HG03439 (cell line): ENCODE results near the gene SKAP2.
"Not testable (repeated sequence)": the region's sequence is repeated elsewhere in the genome, so short reads cannot be mapped to it uniquely, and the experiment has no call there.

Source experiments
- ATAC-seq: cut with Tn5 transposase; IDR thresholded peaks from one replicate; pipeline ENCODE4 v1.9.1; 2021; ENCODE audit warnings: mild to moderate bottlenecking, moderate library complexity; ENCODE audit not compliant: unreplicated experiment

Gene SKAP2

DNA sequence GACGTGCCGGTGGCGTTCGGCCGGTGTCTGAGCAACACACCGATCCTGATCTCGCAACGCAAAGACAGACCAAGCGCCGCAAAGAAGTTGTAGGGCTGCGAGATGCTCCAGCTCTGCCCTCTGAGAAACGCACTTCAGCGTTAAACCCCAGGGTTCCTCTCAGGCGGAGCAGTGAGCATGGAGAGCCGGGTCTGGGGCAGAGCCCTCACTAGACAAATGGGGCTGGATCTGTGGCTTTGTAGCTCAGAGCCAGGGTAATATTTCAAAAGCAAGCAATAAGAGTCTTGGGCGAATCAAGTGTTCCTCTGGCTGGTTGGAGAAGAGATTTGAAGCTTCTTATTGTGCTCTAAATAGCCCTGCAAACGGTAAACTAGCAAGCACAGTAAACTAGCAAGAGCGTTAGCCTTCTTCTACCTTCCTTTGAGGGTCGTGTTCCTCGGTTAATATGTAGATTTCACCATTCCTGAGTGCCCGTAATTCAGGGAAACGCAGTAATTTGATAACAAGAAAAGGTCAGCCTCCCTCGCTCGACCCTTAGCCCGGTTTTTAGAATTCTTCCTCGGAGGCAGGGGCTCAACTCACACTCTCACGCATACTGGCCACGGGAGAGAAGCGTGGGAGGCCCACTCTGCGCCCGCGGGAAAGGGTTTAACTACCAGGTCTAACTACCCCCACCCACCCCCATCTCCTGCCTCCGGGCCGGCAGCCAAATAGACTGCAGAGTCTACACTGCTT lies 6.7 kb downstream of the SKAP2 start:
- peak; percentile 46 for ATAC-seq

DNA sequence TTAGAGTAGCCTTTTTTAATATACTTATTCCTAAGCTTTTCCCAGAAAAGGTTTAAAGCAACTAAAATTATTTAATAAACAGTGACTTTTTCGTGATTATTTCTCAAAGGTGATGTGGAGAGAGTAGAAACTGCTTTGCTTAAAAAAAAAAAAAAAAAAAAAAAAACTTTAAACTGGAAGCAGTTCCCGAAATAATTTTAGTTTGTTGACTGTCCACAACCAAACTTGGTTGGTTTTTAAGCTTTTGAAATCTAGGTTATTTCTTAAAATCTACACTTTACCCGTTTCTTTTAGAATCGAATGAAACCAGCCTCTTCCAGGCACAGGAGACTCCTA lies 7.3 kb downstream of the SKAP2 start:
- ATAC-seq: no peak

DNA sequence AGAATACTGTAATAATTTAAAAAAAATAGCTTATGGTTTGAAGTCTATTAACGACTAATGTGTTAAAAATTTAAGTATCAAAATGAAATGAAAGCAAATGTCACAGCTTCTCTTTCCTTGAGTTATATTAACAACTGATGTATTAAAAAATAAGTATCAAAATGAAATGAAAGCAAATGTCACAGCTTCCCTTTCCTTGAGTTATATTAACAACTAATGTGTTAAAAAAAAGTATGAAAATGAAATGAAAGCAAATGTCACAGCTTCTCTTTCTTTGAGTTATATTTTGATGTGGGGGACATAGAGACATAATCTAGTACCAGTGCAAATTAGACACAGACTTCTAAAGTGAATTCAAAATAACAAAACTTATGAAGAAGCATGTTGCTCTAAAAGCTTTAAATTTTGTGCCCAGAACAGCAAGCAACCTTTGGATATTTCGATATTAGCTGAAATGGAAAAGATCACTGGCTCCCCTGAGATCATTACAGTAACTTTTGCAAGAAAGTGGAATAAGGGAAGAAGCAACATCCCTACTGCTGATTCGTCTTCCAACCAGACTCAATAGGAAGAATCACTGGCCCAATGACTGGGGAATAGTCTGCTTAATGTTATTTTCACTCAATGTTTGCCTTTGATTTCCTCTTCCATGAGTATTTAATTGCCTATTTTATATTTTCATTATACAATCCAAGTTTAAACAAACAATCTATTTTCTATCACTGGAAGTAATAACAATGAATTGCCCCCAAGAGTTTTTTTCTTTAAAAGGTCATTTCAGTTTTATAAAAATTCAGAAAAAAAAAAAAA lies 8.0 kb downstream of the SKAP2 start:
- no peak for ATAC-seq

DNA sequence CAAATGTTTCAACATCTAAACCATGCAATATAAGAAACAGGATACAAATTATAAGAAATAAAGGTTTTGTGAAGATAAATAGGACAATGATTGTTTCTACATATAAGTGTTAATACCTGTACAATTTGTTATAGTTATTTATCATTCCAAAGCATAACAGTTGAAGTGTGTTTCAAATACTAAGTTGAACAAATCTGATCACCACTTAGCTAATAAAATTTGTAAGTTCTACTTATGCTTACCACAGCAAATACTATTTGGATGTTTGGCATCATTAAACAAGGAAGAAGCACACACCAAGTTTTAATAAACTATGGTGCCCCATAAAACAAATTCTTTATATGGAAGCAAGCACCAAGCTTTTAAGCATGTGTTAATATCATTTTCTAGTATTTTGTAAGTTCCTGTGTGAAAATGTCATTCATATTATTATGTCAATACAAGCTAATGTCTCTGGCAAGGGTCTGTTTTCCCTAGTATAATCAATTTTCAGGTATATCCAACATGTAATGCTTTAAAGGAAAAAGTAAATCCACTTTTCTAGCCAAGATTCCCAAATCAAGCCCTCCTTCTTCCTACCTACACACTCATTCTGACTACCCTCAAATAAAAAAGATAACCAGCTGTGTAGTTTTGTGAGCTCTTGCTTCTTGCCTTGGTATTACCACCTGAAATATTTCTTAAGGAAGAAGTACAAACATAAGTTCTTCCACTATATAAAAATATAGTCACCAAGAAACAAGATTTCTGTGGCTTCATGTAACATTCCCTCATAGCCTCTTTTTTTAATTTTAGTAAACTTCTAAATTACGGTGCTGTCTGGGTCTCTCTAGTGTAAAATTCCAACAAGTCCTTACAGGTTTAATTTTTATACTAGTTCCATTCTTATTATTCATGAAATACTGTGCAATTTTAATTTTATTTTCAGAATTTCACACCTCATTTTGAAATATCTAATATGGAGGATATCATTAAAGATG lies 9.2 kb downstream of the SKAP2 start:
- no peak for ATAC-seq

DNA sequence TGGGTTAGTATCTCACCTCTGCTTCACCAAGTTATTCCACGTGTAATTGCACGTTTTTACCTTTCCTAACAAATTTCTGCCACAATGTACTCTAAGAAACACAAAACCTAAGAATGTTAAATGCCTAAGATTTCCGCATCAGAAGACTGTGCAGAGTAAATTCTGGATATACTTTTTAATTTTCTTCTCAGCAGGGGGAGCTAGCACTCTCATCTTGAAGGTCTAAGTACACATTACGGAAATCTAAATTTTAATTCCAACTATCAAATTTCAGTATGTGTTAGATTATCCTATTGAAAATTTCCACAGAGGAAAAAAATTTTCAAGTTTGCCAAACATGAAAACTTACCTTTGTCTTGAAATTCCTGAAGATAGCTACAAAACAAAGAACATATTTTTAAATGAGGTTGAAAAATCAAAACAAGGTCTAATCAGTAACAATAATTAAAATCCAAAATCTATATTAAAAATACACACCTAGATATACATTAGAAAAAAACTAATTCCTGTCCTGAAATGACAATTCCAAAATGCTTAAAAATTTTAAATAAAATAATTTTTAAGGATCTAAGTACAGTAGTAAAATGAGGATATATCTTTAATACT lies 10.5 kb downstream of the SKAP2 start:
- ATAC-seq: no peak

DNA sequence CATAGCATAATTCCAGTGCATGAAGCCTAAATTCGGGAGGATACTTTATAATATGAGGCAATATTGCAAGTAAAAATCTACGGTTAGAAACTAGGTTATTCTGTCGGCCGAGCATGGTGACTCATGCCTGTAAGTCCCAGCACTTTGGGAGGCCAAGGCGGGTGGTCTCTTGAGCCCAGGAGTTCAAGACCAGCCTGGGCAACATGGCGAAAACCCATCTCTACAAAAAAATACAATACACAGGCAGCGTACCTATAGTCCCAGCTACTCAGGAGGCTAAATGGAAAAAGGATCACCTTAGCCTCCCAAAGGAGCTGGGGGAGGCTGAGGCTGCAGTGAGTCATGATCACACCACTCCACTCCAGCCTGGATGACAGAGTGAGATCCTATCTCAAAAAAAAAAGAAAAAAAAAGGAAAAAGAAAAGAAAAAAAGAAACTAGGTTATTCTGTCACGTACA lies 14.2 kb downstream of the SKAP2 start:
- ATAC-seq: no peak

DNA sequence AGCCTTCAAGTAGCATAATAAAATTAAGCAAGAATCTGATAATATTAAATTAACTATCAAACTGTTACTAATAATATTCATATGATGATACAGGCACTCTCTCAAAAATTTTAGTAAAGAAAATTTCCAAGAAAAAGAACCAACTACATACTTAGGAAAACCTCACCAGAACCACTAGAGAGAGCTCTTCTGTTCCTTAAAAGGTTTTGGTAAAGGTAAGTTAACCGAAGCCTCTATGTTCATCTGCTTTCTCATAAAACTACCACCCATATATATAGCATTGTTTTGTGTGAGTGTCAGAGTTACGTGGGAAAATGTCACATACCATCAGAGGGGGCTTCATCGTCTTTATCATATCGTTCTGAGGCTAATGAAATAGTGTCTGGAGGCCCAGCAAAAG lies 20.7 kb downstream of the SKAP2 start:
- no peak for ATAC-seq

DNA sequence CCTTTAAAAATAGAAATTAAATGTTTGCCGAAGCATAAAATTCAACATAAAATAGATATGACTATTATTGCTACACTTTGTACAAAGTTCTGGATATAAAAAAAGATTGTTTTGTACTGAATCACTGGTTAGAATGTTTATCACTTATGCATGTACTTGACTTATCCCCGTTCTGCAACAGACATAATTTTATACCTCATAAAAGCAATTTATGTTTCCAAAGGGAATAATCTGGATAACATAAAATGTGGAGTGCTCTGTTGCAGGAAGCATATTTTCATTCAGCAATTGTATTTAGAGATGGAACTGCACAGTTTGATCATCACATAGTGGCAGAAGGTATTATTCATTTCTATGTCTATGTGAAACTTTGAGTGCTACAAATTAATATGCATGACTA lies 21.5 kb downstream of the SKAP2 start:
- no peak for ATAC-seq

DNA sequence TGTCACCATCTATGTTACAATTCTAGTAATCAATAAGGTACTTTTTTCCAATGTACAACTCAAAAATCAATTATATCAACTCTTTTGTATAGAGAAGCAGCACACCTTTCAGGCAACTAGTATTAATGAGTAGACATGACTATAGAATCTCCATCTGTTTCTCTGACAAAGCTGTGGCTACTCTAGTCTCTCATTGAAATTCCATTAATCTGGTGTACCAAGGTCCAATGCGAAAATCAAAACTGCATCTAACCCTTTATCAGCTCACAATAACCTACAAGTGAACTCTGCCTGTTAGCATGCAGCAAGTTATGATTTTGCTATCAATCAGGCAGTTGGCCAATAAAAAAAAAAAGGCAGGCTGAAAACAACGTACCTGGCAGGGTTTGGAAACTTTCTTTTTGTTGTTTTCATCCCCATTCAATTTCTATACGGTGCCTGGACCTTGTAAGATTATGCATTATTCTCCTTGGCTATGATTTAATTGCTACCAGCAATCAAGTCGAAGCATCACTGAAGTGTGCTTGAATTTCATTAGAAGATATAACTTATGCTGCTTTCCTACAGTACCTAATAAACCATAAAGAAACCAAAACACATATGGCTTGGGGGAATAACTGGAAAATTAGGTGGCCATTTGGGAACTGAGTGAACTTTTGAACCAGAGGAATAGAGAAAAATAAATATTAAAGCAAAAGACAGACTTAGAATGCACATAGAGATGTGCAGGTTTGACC lies 23.2 kb downstream of the SKAP2 start:
- ATAC-seq: no peak

DNA sequence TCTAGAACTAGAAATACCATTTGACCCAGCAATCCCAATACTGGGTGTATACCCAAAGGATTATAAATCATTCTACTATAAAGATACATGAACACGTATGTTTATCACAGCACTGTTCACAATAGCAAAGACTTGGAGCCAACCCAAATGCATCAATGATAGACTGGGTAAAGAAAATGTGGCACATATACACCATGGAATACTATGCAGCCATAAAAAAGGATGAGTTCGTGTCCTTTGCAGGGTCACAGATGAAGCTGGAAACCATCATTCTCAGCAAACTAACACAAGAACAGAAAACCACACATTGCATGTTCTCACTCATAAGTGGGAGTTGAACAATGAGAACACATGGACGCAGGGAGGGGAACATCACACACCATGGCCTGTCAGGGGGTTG lies 27.6 kb downstream of the SKAP2 start:
- not testable (repeated sequence) for ATAC-seq

DNA sequence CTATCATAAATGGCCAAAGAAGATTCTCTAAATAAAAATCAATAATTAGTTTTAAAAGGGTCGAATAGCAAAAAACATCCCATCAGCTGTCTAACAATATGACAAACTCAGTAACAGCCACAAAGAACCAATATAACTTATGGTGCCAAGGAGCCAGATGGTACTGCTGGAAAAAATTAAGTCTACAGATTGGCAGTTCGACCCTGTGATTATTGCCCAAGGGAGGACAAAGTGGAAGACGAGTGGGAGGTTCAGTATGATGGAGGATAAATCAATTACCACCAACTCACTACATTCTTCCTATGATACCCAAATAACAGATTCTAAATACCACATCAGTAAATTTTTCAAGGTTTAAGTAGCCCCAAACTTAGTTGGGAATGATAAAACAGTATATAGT lies 49.0 kb downstream of the SKAP2 start:
- no peak for ATAC-seq

DNA sequence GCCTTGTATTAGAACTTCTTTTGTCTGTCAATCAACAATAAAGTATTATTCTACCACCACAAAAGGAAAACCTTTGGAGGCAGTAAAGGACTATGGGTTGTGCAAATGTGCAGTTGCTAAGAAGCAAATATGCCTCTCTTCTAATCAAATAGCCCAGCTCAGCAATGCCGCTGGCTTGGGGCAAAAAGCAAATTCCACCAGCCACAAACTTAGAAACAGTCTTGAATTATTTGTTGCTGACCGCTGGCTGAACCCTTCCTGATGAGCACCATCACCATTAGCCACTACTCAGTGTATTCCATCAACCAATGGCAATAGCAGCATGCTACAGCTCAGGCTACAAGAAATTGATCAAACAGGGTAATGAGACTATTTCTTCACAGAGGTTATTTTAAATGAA lies 51.0 kb downstream of the SKAP2 start:
- no peak for ATAC-seq

DNA sequence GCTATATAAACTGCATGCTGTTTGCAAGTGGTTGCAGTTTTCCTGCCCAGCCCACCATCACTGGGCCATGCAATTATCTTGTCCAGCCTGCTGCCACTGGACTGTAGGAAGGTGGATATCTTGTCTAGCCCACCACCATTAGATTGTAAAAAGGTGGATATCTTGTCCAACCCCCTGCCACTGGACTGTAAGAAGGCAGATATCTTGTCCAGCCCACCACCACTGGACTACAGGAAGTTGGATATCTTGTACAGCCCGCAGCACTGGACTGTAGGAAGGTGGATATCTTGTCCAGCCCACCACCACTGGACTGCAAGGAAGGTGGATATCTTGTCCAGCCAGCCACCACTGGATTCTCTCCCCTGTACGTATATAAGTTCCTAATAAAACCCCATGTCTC lies 69.8 kb downstream of the SKAP2 start:
- ATAC-seq: no peak

DNA sequence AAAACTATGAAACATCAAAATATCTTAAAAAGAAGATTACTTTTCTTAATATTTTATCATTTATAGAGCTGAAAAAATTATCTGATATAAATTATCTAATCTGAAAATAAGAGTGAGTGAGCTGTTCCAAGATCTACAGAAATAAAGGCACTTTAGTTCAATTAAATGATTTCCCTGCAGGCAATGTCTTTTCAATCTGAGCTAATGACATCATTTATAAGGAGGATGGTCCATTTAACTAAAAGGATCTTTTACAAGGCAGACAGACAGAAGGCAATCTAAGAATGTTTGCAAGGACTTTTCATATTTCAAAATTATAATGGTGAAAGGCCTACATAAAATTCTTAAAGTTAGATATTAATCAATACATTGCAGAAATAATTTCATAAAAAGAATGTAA lies 71.8 kb downstream of the SKAP2 start:
- ATAC-seq: no peak

DNA sequence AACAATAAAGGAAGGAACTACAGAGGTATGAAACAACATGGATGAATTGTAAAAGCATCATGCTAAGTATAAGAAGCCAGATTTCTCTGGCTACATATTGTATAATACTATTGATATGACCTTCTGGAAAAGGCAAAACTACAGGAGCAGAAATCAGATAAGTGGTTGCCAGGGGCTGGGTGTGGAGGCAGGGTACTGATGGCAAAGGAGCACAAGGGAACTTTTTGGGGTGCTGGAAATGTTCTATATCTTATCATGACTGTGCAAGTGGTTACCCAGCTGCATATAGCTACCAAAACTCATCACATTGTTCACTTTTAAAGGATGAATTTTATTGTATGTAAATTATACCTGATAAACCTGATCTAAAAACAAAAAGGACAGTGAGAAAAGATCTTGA lies 72.4 kb downstream of the SKAP2 start:
- no peak for ATAC-seq

DNA sequence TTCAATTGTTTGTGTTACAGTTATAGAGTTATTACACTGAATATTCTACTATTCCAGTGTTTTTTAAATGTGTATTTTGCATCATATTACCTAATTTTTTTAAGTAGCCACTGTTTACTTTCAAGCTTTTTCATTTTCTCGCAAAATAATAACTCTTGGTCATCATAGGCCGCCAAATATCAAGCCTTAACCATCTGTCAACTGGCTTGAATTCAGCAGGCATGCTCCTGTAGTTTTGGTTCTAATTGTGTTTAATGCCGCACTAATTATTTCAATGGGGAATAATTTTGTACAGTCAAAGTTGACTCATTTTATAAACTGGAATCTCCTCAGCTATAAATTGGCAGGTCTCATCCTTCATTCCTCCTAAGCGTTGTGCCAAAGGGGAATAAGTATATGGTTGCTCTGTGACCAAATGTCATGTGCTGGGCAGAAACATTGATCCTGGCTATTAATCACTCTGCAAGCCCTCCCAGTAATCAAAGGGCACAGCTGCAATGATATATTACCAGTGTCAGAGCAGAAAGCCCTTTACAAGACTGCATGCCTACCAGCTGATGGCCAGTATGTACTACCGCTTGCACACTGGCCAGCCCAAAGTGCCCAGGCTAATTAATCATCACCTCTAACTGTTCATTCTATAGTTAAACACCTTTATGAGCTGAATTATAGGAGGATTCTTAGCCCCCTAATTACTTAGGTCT lies 74.8 kb downstream of the SKAP2 start:
- no peak for ATAC-seq

DNA sequence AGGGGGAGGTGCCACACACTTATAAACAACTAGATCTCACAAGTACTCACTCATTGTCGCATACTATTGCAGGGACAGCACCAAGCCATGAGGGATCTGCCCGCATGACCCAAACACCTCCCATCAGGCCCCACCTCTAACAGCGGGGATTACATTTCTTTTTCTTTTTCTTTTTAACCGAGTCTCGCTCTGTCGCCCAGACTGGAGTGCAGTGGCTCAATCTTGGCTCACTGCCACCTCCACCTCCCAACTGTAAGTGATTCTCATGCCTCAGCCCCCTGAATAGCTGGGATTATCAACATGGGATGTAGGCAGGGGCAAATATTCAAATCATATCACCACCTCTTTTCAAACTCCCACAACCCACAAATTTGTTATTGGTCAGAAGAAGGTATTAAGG lies 76.7 kb downstream of the SKAP2 start:
- no peak for ATAC-seq

DNA sequence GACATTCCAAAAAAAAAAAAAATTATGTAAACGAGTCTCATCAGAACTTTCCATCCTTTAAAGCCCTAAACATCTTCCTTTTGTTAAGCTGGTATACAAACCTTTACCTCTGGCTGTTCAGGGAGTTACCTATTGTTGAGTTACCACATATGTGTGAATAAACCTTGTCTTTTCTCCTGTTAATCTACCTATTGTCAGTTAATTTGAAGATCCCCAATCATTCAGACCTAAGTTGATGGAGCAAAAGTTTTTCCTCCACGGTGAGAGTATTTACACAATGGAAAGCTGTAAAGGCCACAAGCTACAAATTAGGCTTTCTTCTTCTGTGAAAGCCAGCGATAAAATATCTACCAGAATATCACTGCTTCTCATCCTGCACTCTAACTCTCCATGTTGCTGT lies 80.3 kb downstream of the SKAP2 start:
- no peak for ATAC-seq

DNA sequence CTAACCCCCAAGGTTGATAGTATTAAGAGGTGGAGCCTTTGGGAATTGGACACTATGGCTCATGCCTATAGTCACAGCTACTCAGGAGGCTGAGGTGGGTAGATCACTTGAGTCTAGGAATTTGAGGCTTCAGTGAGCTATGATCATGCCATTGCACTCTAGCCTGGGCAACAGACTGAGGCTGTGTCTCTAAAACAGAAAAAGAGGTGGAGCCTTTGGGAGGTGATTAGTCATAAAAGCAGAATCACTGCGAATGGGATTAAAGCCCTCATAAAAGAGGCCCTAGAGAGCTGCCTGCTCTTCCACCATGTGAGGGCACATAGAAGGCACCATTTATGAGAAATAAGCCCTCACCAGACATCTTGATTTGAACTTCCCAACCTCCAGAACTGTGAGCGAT lies 81.9 kb downstream of the SKAP2 start:
- no peak for ATAC-seq
